Measurements from ENCODE around the gene B9D2.

The B9D2 gene

GRCh38 chr19:41307954-41308449, 55.9 kb downstream of the B9D2 start:
- DNase-seq = no peak

- DNase-seq = no peak
Measured at GRCh38 chr19:41307090-41307875, 56.7 kb downstream of the B9D2 start.

GRCh38 chr19:41305927-41306793, 57.8 kb downstream of the B9D2 start:
- DNase-seq = no peak

- no peak for DNase-seq
Measured at GRCh38 chr19:41304706-41305483, 59.1 kb downstream of the B9D2 start.
